ENCODE data around the gene OPCML. TPM values are rescaled to one million over a fixed set of nuclear protein-coding genes. Genes with fewer than 3 reads are reported as not detected.

The OPCML gene
- total RNA-seq, 4 donors from 2014 or later, result not detected

DNA sequence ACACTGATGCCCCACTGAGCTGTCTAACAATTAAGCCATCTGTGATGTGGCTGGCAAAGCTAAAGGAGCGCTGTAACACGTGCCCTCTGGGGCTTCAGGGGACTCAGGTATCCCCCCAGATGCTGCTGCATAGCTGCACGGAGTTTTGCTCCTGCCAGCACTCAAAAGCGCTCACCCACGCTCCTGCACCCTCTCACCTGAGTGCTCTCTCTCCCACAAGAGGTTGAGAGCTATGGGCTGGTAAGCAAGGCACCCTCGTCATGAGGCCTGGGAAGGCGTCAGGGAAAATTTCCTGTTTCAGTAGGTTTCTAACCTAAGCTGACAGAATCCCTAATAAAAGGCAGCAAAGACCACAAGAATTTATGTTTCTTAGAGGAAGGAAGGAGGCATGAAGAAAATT is 850.3 kb downstream of the OPCML start:
- in situ Hi-C loops (cut with MboI; ENCODE audit: low pct_ligation_motif_present in 1 of 4, low pct_unique_long_range_greater_than_20kb in 1 of 4, low sequenced_read_pairs in 3 of 4), result no loop called here
- Histone ChIP-seq H3K9me3 (peaks cover 0 to 3% of the 10 kb centered on the region in 2 donors), H3K4me3 (no peak overlapping the region), H3K27me3 (no peaks in the 10 kb centered on the region), H3K27ac (no peak overlapping the region), H3K4me1 (no peaks in the 10 kb centered on the region), H3K36me3 (no peaks in the 10 kb centered on the region)
- no peak for DNase-seq
- no peak for TF ChIP-seq POLR2A (IDR thresholded peaks at IDR 0.05)
- no peak for TF ChIP-seq EP300 (IDR thresholded peaks at IDR 0.05; ENCODE audit: low read depth)
- no peak for TF ChIP-seq POLR2AphosphoS5 (IDR thresholded peaks at IDR 0.05)
- TF ChIP-seq, protein P1, sequence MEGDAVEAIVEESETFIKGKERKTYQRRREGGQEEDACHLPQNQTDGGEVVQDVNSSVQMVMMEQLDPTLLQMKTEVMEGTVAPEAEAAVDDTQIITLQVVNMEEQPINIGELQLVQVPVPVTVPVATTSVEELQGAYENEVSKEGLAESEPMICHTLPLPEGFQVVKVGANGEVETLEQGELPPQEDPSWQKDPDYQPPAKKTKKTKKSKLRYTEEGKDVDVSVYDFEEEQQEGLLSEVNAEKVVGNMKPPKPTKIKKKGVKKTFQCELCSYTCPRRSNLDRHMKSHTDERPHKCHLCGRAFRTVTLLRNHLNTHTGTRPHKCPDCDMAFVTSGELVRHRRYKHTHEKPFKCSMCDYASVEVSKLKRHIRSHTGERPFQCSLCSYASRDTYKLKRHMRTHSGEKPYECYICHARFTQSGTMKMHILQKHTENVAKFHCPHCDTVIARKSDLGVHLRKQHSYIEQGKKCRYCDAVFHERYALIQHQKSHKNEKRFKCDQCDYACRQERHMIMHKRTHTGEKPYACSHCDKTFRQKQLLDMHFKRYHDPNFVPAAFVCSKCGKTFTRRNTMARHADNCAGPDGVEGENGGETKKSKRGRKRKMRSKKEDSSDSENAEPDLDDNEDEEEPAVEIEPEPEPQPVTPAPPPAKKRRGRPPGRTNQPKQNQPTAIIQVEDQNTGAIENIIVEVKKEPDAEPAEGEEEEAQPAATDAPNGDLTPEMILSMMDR (IDR thresholded peaks at IDR 0.05), result no peak
- WGBS, 2 donors (ENCODE audit: low coverage in 1 of 2), result 68% methylated on average over 7 of the region's 7 CpGs; no CpG with 5 or more reads in 1 of the 2 donors
- intact Hi-C loops (cut with DNase I; ENCODE audit: low total_unique reads), result no loop called here

DNA sequence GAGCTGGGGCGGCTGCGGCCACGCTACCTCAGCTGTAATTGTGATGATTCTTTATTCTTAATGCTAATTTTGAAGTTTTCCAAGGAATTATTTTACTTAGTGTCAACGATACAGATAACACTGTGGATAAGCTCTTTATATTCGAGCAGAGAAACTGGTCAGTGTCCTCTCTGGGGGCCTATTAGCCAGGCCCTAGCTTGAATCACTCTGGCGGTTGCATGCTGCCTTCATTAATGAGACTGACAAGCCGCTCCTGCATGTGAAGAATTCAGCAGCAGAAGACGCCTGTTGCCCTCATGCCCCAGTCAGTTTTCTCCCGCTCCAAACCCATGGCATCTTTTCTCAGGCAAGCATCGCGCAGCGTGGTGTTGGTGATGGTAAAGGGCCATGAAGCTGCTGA is 851.7 kb downstream of the OPCML start:
- H3K27ac ChIP-seq, result no peak overlapping the region
- in situ Hi-C loops (cut with MboI; ENCODE audit: low pct_ligation_motif_present in 1 of 4, low pct_unique_long_range_greater_than_20kb in 1 of 4, low sequenced_read_pairs in 3 of 4) (no loop called here), intact Hi-C loops (cut with DNase I; ENCODE audit: low total_unique reads) (no loop called here)
- no peaks in the 10 kb centered on the region for H3K4me1 ChIP-seq
- H3K36me3 ChIP-seq, result no peaks in the 10 kb centered on the region
- no peak for DNase-seq
- TF ChIP-seq POLR2A (IDR thresholded peaks at IDR 0.05), result no peak
- no peak for TF ChIP-seq POLR2AphosphoS5 (IDR thresholded peaks at IDR 0.05)
- TF ChIP-seq EP300 (IDR thresholded peaks at IDR 0.05; ENCODE audit: low read depth), result no peak
- TF ChIP-seq, protein P1 (IDR thresholded peaks at IDR 0.05), result no peak
- WGBS, 2 donors (ENCODE audit: low coverage in 1 of 2), result 90% methylated on average over 12 of the region's 12 CpGs; no CpG with 5 or more reads in 1 of the 2 donors
- no peak overlapping the region for H3K4me3 ChIP-seq
- H3K9me3 ChIP-seq, result peaks cover 0 to 3% of the 10 kb centered on the region in 2 donors
- no peaks in the 10 kb centered on the region for H3K27me3 ChIP-seq

DNA sequence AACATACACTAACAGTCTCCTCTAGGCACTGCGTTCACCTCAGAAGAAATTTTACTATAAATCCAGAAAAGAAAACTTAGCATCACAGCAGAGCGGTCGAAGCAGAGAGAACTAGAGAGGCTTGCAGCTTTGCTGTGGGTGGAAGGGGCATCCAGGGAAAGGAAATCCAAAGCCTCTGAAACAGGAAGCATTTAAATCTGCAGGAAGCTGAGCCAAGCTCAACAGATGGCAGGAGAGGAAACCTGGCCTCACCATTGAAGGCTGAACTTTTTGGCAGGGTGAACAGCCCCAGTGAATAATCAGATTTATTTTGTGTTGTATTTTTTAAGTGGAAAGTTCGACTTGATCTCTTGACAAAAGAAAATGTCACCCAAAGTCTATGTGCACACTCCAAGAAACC is 858.1 kb downstream of the OPCML start:
- in situ Hi-C loops (cut with MboI; ENCODE audit: low pct_ligation_motif_present in 1 of 4, low pct_unique_long_range_greater_than_20kb in 1 of 4, low sequenced_read_pairs in 3 of 4) (no loop called here), intact Hi-C loops (cut with DNase I; ENCODE audit: low total_unique reads) (no loop called here)
- H3K27me3 ChIP-seq, result no peaks in the 10 kb centered on the region
- TF ChIP-seq EP300 (IDR thresholded peaks at IDR 0.05; ENCODE audit: low read depth) (no peak), POLR2A (IDR thresholded peaks at IDR 0.05) (no peak), POLR2AphosphoS5 (IDR thresholded peaks at IDR 0.05) (no peak)
- TF ChIP-seq, protein P1 (IDR thresholded peaks at IDR 0.05), result no peak
- WGBS, 2 donors (ENCODE audit: low coverage in 1 of 2), result 21 to 40% methylated on average over 2 to 4 of the region's 4 CpGs
- H3K36me3 ChIP-seq, result no peaks in the 10 kb centered on the region
- H3K4me1 ChIP-seq, result no peaks in the 10 kb centered on the region
- peaks cover 0 to 3% of the 10 kb centered on the region in 2 donors for H3K9me3 ChIP-seq
- no peak for DNase-seq
- no peak overlapping the region for H3K27ac ChIP-seq
- no peak overlapping the region for H3K4me3 ChIP-seq

DNA sequence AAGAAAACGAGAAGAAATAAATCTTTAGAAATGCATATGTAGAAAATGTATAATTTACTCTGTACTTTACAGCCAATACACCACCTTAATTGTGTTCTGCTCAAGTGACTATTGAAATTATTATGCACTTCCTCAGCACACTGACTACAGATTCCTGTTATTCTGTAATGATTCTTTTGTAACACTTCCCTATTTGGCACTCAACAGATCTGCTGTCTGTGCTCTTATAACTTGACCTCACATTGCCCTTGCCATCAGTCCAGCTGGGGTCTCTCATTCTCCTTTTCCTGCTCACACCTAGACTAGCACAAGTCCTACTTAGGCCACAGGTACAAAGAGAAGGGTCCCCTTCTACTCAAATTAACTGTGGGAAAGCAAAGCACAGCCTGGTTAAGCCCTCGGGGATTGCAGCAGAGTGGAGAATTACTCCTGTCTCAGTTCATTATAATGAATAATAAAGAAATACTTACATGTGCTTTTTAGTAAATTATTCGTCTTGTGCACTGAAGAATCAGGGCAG is 860.4 kb downstream of the OPCML start:
- H3K27me3 ChIP-seq, result no peaks in the 10 kb centered on the region
- WGBS, 2 donors (ENCODE audit: low coverage in 1 of 2), result 37 to 58% methylated on average over 3 of the region's 3 CpGs
- no peaks in the 10 kb centered on the region for H3K36me3 ChIP-seq
- no peak overlapping the region for H3K27ac ChIP-seq
- H3K4me3 ChIP-seq, result no peak overlapping the region
- no peaks in the 10 kb centered on the region for H3K9me3 ChIP-seq
- in situ Hi-C loops (cut with MboI; ENCODE audit: low pct_ligation_motif_present in 1 of 4, low pct_unique_long_range_greater_than_20kb in 1 of 4, low sequenced_read_pairs in 3 of 4) (no loop called here), intact Hi-C loops (cut with DNase I; ENCODE audit: low total_unique reads) (no loop called here)
- DNase-seq, result no peak
- H3K4me1 ChIP-seq, result no peaks in the 10 kb centered on the region
- TF ChIP-seq, protein P1 (IDR thresholded peaks at IDR 0.05), result no peak
- TF ChIP-seq EP300 (IDR thresholded peaks at IDR 0.05; ENCODE audit: low read depth) (no peak), POLR2A (IDR thresholded peaks at IDR 0.05) (no peak), POLR2AphosphoS5 (IDR thresholded peaks at IDR 0.05) (no peak)

Data from transverse colon (tissue), 4 donors.